Measurements from ENCODE around the gene ZNF414.

- no peak for TF ChIP-seq EZH2phosphoT487 (IDR thresholded peaks at IDR 0.05; ENCODE audit: insufficient read depth, low read depth)
- no peak for TF ChIP-seq EZH2 (IDR thresholded peaks at IDR 0.05; ENCODE audit: insufficient read depth, poor library complexity, severe bottlenecking)
Observed at GRCh38 chr19:8539621-8540149, 25.7 kb upstream of the ZNF414 start.
